ENCODE results near the gene SCAPER.

The SCAPER gene

GRCh38 chr15:76349301-76350070 is 555.7 kb downstream of the SCAPER start:
- no peak for DNase-seq

DNA sequence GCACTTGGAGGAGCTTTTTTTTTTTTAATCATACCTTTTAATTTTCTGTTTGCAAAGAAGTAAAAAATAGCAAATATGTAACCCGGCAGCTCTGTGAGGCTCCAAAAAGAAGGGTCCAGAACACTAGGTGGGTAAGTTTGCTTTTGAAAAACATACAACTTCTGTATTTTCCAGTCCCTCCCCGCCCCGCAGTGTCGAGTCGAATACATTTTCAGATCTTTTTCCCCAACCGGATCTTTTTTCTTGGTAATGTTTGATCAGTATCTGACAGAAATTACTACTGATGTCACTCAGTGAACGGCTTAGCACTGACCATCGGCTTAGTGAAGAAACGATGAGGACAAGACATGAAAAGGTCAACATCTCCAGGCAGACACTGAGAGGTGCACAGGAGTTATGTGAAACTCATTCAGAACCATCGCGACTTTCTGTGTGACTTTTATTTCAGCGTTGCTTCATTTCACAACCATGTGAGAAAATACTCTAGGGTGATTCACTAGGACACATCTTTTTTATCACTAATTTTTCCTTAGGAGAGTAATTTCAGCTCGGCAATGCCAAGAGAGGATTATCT is 557.6 kb downstream of the SCAPER start:
- no peak for DNase-seq

GRCh38 chr15:76346669-76347481 is 558.3 kb downstream of the SCAPER start:
- DNase-seq: no peak

DNA sequence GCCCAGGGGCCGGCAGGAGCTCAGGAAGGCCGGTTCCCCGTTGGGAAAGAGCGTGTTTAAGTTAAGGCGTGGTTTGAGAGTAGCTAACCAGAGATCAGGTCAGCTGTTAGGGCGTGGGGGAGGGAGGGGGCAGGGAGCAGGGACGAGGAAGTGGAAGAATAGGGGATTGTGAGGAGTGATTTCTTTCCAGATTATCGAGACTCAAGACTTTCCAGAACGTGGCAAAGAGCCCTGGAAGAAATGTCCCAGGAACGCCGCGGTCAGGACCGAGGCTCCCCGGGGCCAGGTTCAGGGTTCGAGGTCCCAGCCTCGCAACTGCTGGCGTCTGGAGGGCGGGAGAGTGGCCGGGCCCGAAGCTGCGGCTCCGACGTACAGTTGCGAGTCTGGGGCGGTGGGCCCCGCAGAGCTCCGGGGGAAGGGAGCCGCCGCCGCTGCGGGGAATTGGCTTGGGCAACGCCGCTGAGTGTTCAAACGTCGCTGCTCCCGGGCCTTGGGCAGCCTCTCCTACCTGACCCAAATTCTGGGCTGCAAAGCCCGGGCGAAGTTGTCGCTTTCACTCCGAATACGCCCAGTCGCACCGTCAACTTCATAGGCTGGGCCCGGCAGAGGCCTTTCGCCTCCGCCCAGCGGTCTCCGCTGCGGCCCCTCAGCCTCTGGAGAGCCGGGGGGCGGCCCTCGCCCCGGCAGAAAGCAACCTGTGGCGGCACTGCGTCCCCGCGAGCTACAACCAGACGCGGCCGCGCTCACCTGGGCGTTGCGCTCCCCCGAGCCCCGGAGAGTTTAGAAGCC is 559.1 kb downstream of the SCAPER start:
- no peak for DNase-seq

DNA sequence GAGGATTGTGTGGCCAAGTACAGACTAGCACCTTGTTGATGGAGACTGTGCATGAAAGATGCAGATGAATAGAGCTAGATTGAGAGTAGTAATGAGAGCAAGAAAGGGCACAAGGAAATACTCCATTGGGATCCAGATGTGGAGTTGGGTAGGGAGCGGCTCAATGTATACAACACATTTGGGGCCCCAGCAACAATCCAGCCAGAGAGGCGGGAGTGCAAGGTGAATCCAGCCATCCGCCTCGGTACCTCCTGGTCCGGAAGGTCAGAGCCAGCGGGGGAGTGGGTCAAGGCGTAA is 559.6 kb downstream of the SCAPER start:
- no peak for DNase-seq

DNA sequence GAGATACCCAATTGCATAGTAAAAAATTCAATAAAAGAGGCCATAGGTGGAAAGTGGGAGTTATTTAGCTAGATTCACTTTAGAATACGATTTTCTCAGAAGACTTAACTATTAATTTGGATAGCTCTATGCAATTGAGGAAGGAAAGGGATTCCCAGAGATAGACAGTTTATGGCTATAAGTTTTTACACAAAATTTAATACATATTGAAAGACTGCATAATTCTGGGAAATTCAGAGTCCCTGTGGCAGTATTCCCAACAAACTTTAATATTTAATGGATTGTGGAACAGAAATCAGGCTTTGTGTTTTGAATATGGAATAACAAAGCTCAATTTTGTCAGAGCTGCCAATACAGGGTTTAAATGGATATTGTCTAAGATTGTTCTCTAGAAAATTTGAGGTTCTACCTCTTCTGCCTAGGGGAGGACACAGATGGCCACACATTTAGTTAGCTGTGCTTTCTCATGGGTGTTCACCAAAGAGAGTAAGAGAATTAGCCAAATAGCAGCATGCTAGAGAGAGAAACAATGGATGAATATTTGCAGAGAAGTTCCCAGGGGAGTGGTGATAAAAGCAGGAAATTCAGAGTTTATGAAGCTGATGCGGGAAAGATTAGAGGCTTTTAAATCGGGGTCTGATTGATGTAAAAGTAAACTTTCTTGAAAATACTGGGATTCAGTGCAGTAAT is 560.1 kb downstream of the SCAPER start:
- no peak for DNase-seq

- no peak for DNase-seq
Measured at GRCh38 chr15:76343313-76343996, 561.7 kb downstream of the SCAPER start.

GRCh38 chr15:76342382-76343201 is 562.5 kb downstream of the SCAPER start:
- DNase-seq: no peak

DNA sequence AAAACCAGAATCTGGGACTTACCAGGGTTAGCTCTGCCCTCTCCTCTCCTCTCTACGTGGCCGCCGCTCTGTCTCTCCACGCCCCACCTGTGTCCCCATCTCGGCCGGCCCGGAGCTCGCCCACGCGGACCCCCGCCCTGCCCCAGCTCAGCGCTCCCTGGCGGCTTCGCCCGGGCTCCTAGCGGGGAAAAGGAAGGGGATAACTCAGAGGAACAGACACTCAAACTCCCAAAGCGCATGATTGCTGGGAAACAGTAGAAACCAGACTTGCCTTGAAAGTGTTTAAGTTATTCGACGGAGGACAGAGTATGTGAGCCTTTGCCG is 563.1 kb downstream of the SCAPER start:
- no peak for DNase-seq

DNA sequence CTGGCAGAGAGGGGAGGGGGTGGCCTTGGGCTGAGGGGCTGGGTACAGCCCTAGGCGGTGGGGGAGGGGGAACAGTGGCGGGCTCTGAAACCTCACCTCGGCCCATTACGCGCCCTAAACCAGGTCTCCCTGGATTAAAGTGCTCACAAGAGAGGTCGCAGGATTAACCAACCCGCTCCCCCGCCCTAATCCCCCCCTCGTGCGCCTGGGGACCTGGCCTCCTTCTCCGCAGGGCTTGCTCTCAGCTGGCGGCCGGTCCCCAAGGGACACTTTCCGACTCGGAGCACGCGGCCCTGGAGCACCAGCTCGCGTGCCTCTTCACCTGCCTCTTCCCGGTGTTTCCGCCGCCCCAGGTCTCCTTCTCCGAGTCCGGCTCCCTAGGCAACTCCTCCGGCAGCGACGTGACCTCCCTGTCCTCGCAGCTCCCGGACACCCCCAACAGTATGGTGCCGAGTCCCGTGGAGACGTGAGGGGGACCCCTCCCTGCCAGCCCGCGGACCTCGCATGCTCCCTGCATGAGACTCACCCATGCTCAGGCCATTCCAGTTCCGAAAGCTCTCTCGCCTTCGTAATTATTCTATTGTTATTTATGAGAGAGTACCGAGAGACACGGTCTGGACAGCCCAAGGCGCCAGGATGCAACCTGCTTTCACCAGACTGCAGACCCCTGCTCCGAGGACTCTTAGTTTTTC is 563.6 kb downstream of the SCAPER start:
- no peak for DNase-seq

DNA sequence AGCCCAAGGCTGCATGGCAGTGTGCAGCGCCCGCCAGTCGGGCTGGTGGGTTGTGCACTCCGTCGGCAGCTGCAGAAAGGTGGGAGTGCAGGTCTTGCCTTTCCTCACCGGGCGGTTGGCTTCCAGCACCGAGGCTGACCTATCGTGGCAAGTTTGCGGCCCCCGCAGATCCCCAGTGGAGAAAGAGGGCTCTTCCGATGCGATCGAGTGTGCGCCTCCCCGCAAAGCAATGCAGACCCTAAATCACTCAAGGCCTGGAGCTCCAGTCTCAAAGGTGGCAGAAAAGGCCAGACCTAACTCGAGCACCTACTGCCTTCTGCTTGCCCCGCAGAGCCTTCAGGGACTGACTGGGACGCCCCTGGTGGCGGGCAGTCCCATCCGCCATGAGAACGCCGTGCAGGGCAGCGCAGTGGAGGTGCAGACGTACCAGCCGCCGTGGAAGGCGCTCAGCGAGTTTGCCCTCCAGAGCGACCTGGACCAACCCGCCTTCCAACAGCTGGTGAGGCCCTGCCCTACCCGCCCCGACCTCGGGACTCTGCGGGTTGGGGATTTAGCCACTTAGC is 564.3 kb downstream of the SCAPER start:
- DNase-seq: no peak

- no peak for DNase-seq
Measured at GRCh38 chr15:76340198-76340802, 564.8 kb downstream of the SCAPER start.

DNA sequence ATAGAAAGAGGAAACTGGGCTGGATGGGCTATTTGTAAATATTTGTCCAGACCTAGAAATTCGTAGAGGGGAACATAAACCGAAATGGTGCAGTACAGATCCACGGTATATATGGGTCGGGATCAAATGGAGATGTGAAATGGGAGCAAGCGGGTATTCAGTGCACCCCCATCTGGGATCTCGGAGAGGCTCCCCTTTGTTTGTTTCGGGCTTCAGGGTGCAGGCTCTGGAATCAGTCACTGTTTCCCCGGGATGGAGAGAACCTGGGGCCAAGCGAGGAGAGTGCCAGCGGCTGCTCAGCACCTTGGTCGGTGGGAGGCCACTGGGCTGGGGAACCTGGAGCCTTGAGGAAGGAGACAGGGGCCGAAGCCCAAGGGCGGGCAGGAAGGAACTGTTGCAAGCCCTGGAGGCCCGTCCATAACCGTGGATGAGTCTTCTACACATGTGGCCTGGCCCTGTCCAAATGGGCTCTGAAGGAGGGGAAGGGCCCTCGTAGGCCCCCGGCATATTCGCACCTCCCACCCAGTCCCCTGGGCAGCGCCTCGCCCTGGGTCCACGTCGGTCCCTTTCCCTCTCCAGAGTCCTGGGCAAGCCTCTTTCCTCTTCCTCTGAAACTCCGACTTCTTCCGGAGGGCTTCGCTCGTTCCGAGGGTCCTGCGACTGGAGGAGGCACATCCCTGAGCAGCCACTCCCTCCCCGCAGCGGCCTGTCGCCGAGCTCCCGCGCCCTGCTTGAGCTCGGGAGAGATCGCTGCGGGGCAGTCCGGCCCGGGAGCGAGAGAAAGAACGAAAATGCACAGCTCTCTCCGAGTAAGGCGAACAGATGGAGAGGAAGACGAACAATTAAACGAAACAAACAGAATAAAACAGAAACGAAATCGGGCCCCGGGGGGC is 565.6 kb downstream of the SCAPER start:
- DNase-seq: no peak

- no peak for DNase-seq
Measured at GRCh38 chr15:76338486-76339304, 566.4 kb downstream of the SCAPER start.

- DNase-seq: no peak
Measured at GRCh38 chr15:76337696-76338485, 567.2 kb downstream of the SCAPER start.

GRCh38 chr15:76337059-76337695 is 568.0 kb downstream of the SCAPER start:
- no peak for DNase-seq

Measured in NK-92 treated with Interleukin-12 subunit alpha and Interleukin-12 subunit beta, amount 100 ng/mL, for 24 hours (cell line).